ENCODE data around the gene TENM4.

The TENM4 gene

DNA sequence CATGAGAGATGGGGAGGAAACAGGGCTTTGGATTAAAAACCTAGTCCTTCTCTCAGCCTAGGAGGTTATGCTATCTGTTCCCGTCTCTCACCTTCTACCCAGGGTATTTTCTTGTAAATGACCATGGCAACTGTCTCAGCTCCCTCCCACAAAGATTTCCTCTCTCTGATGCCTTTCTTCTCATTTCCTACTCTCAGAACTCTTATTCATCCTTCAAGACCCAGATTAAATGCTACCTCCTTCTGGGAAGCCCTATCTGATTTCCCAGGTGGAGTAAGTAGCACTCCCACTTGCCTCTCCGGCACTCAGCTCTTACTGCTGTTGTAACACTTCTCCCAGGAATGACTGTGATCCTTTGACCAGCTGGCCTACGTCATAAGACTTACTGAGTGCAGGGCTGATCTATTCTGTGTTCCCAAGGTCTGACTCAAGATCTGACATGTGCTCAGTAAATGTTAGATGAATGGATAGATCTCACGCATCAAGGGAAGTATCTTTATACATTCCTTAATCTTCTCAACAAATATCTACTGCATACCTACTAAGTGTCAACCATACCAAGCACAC is 175.0 kb downstream of the TENM4 start:
- DNase-seq (ENCODE audit: low read depth) = no peak
- TF ChIP-seq, protein P1, sequence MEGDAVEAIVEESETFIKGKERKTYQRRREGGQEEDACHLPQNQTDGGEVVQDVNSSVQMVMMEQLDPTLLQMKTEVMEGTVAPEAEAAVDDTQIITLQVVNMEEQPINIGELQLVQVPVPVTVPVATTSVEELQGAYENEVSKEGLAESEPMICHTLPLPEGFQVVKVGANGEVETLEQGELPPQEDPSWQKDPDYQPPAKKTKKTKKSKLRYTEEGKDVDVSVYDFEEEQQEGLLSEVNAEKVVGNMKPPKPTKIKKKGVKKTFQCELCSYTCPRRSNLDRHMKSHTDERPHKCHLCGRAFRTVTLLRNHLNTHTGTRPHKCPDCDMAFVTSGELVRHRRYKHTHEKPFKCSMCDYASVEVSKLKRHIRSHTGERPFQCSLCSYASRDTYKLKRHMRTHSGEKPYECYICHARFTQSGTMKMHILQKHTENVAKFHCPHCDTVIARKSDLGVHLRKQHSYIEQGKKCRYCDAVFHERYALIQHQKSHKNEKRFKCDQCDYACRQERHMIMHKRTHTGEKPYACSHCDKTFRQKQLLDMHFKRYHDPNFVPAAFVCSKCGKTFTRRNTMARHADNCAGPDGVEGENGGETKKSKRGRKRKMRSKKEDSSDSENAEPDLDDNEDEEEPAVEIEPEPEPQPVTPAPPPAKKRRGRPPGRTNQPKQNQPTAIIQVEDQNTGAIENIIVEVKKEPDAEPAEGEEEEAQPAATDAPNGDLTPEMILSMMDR (conservative IDR thresholded peaks at IDR 0.05; ENCODE audit: low read depth, low read length) = no peak
- H3K4me3 ChIP-seq (ENCODE audit: low read depth, low read length) = no peak overlapping the region

DNA sequence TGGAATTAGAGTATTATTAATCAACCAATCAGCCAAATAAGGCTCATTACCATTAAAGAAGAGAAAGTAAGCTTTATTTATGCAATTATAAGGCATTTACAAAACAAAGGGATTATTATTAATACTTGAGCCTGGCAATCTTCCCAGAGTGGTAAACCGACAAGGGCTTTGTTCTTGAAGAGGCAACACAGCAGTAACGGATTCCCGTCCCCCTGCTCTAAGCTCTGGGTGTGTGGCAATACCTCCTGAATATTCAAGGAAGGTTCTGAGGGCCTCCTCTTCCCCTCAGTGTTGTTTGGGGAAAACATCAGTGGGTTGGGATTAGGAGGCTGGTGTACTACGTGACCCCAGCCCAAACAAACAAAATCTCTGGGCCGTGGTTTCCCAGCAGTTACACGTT is 176.5 kb downstream of the TENM4 start:
- H3K4me3 ChIP-seq (ENCODE audit: low read depth, low read length) = no peak overlapping the region
- no peak for DNase-seq (ENCODE audit: low read depth)
- TF ChIP-seq, protein P1 (conservative IDR thresholded peaks at IDR 0.05; ENCODE audit: low read depth, low read length) = no peak

DNA sequence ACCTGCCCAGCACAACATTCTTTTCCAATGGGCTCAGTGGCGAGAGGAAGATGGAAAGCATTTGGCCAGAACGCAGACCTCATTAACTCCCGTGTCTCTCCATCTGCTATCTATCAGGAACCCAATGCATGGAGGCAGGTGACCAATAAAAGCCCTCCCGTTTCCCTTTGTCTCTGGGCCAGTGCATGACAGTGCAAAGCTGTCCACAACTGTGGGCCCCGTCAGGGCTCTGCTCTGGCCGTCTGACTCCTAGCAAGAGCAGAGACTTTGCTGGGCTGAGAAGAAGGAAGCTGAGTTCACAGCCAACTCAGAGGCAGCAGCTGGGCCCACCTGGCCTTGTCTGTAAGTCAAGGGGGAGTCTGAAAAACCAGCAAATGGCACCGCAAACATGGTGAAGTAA is 177.8 kb downstream of the TENM4 start:
- TF ChIP-seq, protein P1 (conservative IDR thresholded peaks at IDR 0.05; ENCODE audit: low read depth, low read length) = no peak
- no peak overlapping the region for H3K4me3 ChIP-seq (ENCODE audit: low read depth, low read length)
- DNase-seq (ENCODE audit: low read depth) = no peak

DNA sequence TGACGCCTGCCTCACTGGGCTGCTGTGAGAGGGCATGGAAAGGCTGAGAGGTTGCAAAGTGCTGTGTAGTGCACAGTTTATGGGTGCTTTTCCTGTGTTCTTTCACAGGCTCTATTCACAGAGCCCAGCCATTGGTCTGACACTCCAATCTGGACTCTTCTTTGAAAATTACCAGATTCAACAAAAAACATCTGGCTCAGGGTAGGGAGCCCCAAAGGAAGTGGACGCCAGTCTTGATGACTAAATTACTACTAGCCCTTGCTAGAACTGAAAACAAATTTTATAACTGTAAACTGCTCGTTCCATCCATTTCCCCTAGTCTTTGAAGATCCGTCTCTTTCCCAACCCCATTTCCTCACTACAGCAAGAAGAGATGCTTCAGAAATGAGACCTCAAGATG is 178.6 kb downstream of the TENM4 start:
- TF ChIP-seq, protein P1 (conservative IDR thresholded peaks at IDR 0.05; ENCODE audit: low read depth, low read length) = no peak

DNA sequence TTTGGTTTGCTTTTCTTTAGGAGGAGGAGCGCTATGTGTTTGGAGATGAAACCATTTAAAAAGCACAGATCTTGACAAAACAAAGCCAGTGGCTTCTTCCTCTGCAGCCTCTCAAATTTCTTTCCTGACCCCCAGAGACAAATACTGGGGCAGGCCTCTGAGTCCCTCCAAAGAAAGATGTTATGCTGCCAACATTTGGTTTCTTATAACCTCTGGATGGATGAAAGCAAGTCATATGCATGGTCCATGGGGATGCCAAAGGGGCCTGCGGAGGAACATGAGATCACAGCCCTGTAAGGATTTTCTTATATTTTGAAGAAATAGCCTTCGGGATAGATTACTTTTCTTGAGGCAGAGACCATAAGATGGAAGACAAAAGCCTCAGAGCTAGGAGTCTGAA is 179.1 kb downstream of the TENM4 start:
- TF ChIP-seq, protein P1 (conservative IDR thresholded peaks at IDR 0.05; ENCODE audit: low read depth, low read length) = no peak
- no peak for DNase-seq (ENCODE audit: low read depth)
- no peak overlapping the region for H3K4me3 ChIP-seq (ENCODE audit: low read depth, low read length)

More for the DNA sequence above, 178.6 kb downstream of the TENM4 start:
- no peak for DNase-seq (ENCODE audit: low read depth)
- no peak overlapping the region for H3K4me3 ChIP-seq (ENCODE audit: low read depth, low read length)

DNA sequence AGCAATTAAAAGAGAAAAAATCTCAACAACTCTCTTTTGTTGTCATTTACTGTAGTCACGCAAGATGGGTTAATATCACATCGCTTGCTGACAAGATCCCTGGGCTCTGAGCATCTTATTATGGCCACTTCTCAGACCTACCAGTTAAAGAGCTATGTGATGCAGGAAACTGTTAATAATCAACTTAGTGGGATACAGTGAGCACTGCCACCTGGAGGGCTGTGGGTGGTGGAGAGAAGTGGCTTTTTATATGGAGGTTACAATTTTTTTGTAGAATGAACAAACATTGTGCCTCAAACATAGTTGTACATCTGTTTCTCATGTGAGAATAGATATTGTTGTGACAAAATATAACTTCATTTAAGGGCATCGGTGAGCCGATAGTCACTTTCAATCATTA is 181.0 kb downstream of the TENM4 start:
- peak; percentile 47 for DNase-seq (ENCODE audit: low read depth)
- no peak overlapping the region for H3K4me3 ChIP-seq (ENCODE audit: low read depth, low read length)
- TF ChIP-seq, protein P1 (conservative IDR thresholded peaks at IDR 0.05; ENCODE audit: low read depth, low read length) = peak; percentile 64

DNA sequence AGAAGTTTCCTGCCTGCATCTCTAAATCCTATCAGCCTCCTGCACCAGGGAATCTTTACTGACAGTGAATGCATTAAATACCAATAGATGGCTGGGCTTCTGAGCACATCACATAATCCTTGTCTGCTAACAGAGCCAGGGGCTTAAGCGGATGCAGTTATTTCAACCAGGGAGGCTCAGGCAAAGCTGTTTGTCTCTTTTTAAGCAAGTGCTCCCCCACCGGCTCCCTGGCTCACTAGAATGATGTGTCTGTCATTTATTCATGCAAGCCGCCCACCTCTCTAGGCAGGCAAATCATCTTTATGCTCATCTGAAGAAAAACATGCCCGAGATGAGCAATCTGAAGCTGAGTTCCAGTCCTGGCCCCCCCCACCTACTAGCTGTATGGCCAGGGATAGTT is 182.3 kb downstream of the TENM4 start:
- DNase-seq (ENCODE audit: low read depth) = no peak
- no peak overlapping the region for H3K4me3 ChIP-seq (ENCODE audit: low read depth, low read length)
- TF ChIP-seq, protein P1 (conservative IDR thresholded peaks at IDR 0.05; ENCODE audit: low read depth, low read length) = no peak

Data from choroid plexus epithelial cell (primary cell).